Neural progenitor cell (in vitro differentiated cells): ENCODE results near the gene RPS10.

ENCODE experiments used
- EZH2 ChIP-seq: fragments of 200-600 bp; sonication (generic); IDR thresholded peaks from 2 replicates; pipeline ENCODE4 v1.6.1; 2017; ENCODE audit warnings: antibody characterized with exemption, mild to moderate bottlenecking, moderate library complexity
- EZH2phosphoT487 ChIP-seq: fragments of 200-600 bp; sonication (generic); IDR thresholded peaks from 2 replicates; pipeline ENCODE4 v1.6.1; 2017; ENCODE audit warnings: antibody characterized with exemption
- TF ChIP-seq, protein P1 (sequence below): fragments of 200-600 bp; sonication (generic); IDR thresholded peaks from 2 replicates; pipeline ENCODE4 v1.5.1; 2017; ENCODE audit warnings: antibody characterized with exemption, mild to moderate bottlenecking

DNA sequence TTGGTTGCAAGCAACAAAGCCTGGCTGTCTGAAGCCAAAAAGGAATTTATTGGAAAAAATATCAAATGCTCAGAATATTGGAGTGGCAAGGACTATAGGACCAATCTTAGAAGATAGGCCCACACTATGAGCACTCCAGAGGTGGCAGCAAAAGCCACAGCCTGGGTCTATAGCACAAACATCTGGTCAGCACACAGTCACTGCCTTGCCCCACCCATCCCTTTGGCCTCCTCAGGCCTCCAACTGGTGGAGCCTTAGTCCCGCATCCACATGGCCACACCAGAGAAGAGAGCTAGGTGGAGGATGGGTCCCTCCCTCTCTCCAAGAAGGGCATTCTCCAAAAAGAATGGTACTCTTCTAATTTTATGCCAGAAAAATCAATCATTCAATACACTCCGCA, 47.4 kb downstream of the RPS10 start:
- TF ChIP-seq, protein P1, sequence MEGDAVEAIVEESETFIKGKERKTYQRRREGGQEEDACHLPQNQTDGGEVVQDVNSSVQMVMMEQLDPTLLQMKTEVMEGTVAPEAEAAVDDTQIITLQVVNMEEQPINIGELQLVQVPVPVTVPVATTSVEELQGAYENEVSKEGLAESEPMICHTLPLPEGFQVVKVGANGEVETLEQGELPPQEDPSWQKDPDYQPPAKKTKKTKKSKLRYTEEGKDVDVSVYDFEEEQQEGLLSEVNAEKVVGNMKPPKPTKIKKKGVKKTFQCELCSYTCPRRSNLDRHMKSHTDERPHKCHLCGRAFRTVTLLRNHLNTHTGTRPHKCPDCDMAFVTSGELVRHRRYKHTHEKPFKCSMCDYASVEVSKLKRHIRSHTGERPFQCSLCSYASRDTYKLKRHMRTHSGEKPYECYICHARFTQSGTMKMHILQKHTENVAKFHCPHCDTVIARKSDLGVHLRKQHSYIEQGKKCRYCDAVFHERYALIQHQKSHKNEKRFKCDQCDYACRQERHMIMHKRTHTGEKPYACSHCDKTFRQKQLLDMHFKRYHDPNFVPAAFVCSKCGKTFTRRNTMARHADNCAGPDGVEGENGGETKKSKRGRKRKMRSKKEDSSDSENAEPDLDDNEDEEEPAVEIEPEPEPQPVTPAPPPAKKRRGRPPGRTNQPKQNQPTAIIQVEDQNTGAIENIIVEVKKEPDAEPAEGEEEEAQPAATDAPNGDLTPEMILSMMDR, result no peak
- TF ChIP-seq EZH2 (no peak), EZH2phosphoT487 (no peak)
